HG02798 (cell line): ENCODE data around the gene UTP14C.
"Not testable (repeated sequence)": the region's sequence is repeated elsewhere in the genome, so short reads cannot be mapped to it uniquely, and the experiment has no call there.

Experiments
- ATAC-seq: cut with Tn5 transposase; IDR thresholded peaks from one replicate; pipeline ENCODE4 v1.9.1; 2021; ENCODE audit warnings: mild to moderate bottlenecking; ENCODE audit not compliant: unreplicated experiment, poor library complexity

UTP14C gene

GRCh38 chr13:52034616-52035226 is 10.2 kb downstream of the UTP14C start:
- no peak for ATAC-seq

DNA sequence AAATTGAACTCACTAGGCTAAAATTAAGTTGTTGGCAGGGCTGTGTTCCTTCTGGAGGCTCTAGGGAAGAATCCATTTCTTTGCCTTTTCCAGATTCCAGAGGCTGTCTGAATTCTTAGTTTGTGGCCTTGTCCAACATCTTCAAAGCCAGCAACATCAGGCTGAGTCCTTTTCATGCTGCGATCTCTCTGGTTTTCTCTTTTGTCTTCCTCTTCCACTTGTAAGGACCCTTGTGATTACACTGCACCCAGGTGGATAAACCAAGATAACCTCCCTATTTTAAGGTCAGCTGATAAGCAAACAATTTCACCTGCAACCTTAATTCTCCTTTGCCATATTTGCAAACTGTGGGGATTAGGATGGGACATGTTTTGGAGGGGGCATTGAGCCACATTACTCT is 11.5 kb downstream of the UTP14C start:
- no peak for ATAC-seq

DNA sequence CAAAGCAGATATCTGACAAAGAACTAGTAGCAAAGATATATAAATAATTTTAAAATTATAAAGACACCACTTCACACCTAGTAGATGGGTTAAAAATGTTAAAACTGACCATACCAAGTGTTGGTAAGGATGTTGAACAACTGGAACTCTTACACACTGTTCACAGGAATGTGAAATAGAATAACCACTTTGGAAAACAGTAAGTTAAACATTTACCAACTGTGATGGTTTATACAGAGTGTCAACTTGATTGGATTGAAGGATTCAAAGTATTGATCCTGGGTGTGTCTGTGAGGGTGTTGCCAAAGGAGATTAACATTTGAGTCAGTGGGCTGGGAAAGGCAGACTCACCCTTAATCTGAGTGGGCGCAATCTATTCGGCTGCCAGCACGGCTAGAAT is 19.2 kb downstream of the UTP14C start:
- ATAC-seq, result no peak

GRCh38 chr13:52047463-52047862 is 23.0 kb downstream of the UTP14C start:
- ATAC-seq, result no peak

DNA sequence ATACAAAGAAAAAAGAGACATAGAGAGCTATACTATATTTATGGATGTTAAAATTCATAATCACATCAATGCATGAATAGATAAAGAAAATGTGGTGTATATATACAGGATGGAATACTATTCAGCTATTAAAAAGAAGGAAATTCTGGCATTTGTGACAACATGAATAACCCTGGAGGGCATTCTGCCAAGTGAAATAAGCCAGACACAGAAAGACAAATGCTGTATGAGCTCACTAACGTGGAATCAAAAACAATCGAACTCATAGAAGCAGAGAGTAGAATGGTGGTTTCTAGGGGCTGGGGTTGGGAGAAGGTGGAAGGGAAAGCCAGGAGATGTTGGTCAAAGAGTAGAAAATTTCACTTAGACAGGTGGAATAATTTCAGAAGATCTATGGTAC is 24.0 kb downstream of the UTP14C start:
- no peak for ATAC-seq

GRCh38 chr13:52051400-52051799 is 26.9 kb downstream of the UTP14C start:
- ATAC-seq, result no peak

DNA sequence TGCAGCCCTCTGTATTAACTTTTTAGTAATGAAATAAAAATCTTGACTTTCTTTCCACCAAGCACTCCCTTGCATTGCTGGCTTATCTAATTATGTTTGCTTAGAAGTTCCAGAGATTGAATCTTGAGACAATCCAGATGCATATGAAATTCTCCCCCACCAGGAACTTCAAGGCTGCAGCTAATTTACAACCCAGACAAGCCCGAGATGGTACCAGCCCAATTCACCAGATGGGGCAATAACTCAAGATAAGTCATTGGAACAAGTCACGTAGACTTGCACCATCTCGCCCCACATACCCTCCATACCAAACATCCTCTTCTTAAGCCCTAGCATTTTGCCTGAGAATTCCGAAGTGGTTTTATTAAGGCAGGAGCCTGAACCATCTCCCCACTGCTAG is 29.0 kb downstream of the UTP14C start:
- no peak for ATAC-seq

GRCh38 chr13:52061064-52061463 is 36.6 kb downstream of the UTP14C start:
- ATAC-seq, result not testable (repeated sequence)

- no peak for ATAC-seq
Measured at GRCh38 chr13:52061587-52061986, 37.1 kb downstream of the UTP14C start.

GRCh38 chr13:52067237-52067636 is 42.7 kb downstream of the UTP14C start:
- ATAC-seq, result no peak

- ATAC-seq, result no peak
Measured at GRCh38 chr13:52070929-52071523, 46.5 kb downstream of the UTP14C start.
